OCI-LY7 (cell line): Measurements from ENCODE around the gene PHACTR2.

Experiments
- CTCF ChIP-seq: fragments of 200-600 bp; sonication (generic); conservative IDR thresholded peaks from 2 replicates; pipeline ENCODE4 v1.5.1; 2014; ENCODE audit warnings: mild to moderate bottlenecking, antibody characterized with exemption, low read length, moderate library complexity, mixed read lengths
- EZH2phosphoT487 ChIP-seq: fragments of 200-600 bp; sonication (generic); IDR thresholded peaks from 2 replicates; pipeline ENCODE4 v1.6.1; 2018; ENCODE audit warnings: low read depth, borderline replicate concordance, mild to moderate bottlenecking, mixed run types, antibody characterized with exemption, low read length, moderate library complexity, mixed read lengths

GRCh38 chr6:143718472-143718871 lies 40.7 kb downstream of the PHACTR2 start:
- TF ChIP-seq EZH2phosphoT487 (no peak), CTCF (no peak)
